Upper lobe of left lung (tissue), 4 donors: Measurements from ENCODE around the gene NCAM2.

Source experiments
- POLR2A ChIP-seq, 4 donors: fragments of 450-650 bp; IDR thresholded peaks; one replicate each; pipeline ENCODE4 v1.5.1; 2016 to 2017; ENCODE audit warnings: antibody characterized with exemption in 4 of 4, mild to moderate bottlenecking in 2 of 4
- TF ChIP-seq, protein P1 (sequence below), 6 experiments: fragments of 450-650 bp in 4 of 6; fragments of 200-600 bp in 2 of 6; sonication (generic) in 2 of 6; IDR thresholded peaks; one replicate each; pipeline ENCODE4 v1.5.1; 2016 to 2019; ENCODE audit warnings: antibody characterized with exemption in 6 of 6

DNA sequence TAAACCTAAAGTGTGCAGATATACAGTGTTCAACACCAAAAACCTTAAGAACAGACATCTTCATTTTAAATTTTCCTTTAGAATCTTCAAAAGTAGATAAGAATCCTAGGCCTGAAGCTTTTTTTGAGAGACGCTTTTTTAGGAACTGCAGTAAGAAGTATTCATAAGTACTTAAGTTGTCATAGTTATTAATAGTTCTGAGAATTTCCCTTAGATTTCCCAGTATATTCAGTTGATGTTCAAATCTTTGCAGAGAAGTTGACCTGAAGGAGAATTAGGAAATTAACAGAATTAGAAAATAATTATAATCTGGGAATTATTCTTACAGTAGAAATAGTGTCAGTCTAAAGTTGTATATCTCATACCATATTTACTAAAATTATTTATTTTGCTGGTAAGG lies 150.3 kb downstream of the NCAM2 start:
- TF ChIP-seq POLR2A (IDR thresholded peaks at IDR 0.05): no peak
- TF ChIP-seq, protein P1, sequence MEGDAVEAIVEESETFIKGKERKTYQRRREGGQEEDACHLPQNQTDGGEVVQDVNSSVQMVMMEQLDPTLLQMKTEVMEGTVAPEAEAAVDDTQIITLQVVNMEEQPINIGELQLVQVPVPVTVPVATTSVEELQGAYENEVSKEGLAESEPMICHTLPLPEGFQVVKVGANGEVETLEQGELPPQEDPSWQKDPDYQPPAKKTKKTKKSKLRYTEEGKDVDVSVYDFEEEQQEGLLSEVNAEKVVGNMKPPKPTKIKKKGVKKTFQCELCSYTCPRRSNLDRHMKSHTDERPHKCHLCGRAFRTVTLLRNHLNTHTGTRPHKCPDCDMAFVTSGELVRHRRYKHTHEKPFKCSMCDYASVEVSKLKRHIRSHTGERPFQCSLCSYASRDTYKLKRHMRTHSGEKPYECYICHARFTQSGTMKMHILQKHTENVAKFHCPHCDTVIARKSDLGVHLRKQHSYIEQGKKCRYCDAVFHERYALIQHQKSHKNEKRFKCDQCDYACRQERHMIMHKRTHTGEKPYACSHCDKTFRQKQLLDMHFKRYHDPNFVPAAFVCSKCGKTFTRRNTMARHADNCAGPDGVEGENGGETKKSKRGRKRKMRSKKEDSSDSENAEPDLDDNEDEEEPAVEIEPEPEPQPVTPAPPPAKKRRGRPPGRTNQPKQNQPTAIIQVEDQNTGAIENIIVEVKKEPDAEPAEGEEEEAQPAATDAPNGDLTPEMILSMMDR (IDR thresholded peaks at IDR 0.05): no peak
